Measurements from ENCODE around the gene GDPGP1. TPM values are rescaled to one million over a fixed set of nuclear protein-coding genes. Genes with fewer than 3 reads are reported as not detected.
"Not testable (repeated sequence)": the region's sequence is repeated elsewhere in the genome, so short reads cannot be mapped to it uniquely, and the experiment has no call there.

GDPGP1 gene
- total RNA-seq = 10 to 100 TPM; 10.3 to 11.6 TPM
- 0.85 TPM for polyA plus RNA-seq

DNA sequence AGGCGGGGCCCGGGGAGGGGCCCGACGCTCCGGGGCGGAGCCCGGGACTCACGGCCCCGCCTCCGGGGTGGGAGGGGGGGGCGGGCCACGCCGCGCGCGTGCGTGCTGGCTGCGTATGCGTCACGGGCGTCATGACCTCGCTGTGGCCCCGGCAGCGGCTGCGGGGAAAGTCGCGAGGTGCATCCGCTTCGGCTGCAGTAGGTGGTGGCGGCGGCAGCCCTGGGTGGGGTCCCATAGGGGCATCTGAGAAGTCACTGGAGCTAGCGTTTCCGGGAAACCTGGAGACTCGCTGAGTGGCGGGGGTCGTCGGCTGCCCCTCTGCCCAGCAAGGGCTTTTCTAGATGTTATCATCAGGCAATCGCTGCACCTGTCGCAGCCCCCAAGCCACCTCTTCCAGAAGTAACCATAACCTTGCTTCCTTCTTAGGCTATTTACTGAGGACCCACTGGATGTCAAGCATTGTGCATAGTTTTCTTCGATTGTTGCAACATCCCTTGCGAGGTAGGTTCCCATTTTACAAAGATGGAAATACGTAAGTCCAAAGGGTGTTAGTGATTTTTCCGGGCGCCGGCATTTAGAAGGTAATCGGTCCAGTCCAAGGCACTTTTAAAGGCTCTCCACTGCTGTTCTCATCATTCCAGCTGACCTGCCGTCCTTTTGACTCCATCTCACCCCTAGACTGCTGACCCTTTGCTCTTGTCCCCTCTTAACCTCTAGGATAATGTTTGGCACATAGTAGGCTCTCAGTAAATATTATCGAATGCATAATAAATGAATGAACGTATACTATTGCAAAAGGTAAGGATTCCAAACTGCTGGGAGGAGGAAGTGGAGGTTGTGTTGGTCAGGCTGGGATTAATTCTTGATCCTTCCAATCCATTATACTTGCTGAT is at the start of gene GDPGP1:
Gene GDPGP1, plus strand, starts transcription at position 114 of the 893 bp plus-strand sequence. CDS start 6,700 bp downstream, outside the sequence.
- H3K4me3 ChIP-seq (ENCODE audit: low read length) = peak within 1 kb of the TSS; percentile 90
- DNase-seq = no peak
- Mint-ChIP-seq H3K9me3 (no peaks in the 10 kb centered on the region), H3K36me3 (peaks cover 8 to 67% (median 24%) of the 10 kb centered on the region in 3 donors), H3K27ac (peak within 1 kb of the TSS; percentile 96 to 100 (median 100)), H3K4me1 (peaks cover 52 to 63% (median 56%) of the 10 kb centered on the region in 3 donors), H3K27me3 (peaks cover 0 to 1% of the 10 kb centered on the region in 2 donors), H3K4me3 (peak within 1 kb of the TSS; percentile 84 to 98 (median 91))
- peaks cover 43% of the 10 kb centered on the region for H3K4me1 ChIP-seq (ENCODE audit: insufficient read depth, low read length)
- H3K27me3 ChIP-seq (ENCODE audit: insufficient read depth, low read length, poor library complexity, severe bottlenecking) = no peaks in the 10 kb centered on the region
- peak within 1 kb of the TSS; percentile 92 for H3K27ac ChIP-seq (ENCODE audit: low read depth, low read length)
- H3K9me3 ChIP-seq (ENCODE audit: low read length) = no peaks in the 10 kb centered on the region
- POLR2A ChIA-PET = interaction anchor here (0.7 to 5.0 kb wide), 10 partner anchors 9 to 669 kb away, joined by 3 to 39 read pairs (median 5); partner anchors contain the start of genes AP3S2, IDH2, IQGAP1 and MAN2A2
- CTCF ChIA-PET = interaction anchor here (1.0 to 1.9 kb wide), 15 partner anchors 13 to 700 kb away, joined by 3 to 10 read pairs (median 5); partner anchors contain the start of genes HDDC3, MAN2A2, NGRN and SEMA4B
- H3K36me3 ChIP-seq (ENCODE audit: insufficient read depth, low read length) = peaks cover 13% of the 10 kb centered on the region

GRCh38 chr15:90184786-90185704 is 49.0 kb upstream of the GDPGP1 start:
- Mint-ChIP-seq H3K9me3 (no peaks in the 10 kb centered on the region), H3K4me3 (peak overlapping the region; percentile 74 to 91 (median 86)), H3K36me3 (peaks cover 0 to 4% (median 0%) of the 10 kb centered on the region in 3 donors), H3K4me1 (peaks cover 12 to 19% (median 18%) of the 10 kb centered on the region in 3 donors), H3K27me3 (no peaks in the 10 kb centered on the region), H3K27ac (peak overlapping the region in 7 of 8 donors; percentile 7 to 85 (median 75))
- peak; percentile 37 to 81 (median 54) for DNase-seq
- Histone ChIP-seq H3K36me3 (ENCODE audit: insufficient read depth, low read length) (no peaks in the 10 kb centered on the region), H3K27me3 (ENCODE audit: insufficient read depth, low read length, poor library complexity, severe bottlenecking) (no peaks in the 10 kb centered on the region), H3K9me3 (ENCODE audit: low read length) (no peaks in the 10 kb centered on the region), H3K27ac (ENCODE audit: low read depth, low read length) (peak overlapping the region; percentile 64), H3K4me1 (ENCODE audit: insufficient read depth, low read length) (peaks cover 16% of the 10 kb centered on the region), H3K4me3 (ENCODE audit: low read length) (peak overlapping the region; percentile 63)
- POLR2A ChIA-PET = interaction anchor here (0.9 to 1.4 kb wide), 2 partner anchors 46 to 81 kb away, joined by 3 to 6 read pairs; partner anchors contain the start of gene NGRN
- CTCF ChIA-PET = no interaction called here

DNA sequence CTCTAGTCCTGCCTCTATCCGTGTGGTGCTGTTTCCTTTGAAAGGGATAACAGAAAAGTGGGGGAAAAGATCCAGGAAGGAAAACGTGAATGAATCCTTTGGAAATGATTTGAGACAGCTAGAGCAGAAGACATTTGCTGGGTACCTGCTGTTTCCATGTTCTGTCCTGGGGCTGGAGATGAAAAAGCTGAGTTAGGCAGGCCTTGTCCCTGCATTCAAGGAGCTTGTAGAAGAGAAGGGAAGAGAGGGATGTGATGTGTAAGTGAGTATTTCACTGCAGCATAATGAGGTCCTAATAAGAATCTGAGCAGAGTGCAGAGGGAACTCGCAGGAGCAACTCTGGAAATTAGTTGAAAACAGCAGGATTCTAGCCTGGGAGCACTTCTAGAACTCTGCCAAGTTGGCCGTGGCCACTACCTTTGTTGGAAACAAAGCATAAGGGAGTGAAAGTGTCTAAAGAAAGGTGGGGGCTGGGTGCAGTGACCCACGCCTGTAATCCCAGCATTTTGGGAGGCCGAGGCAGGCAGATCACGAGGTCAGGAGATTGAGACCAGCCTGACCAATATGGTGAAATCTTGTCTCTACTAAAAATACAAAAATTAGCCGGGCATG is 46.6 kb upstream of the GDPGP1 start:
- H3K4me3 Mint-ChIP-seq = peak overlapping the region in 1 of 7 donors; percentile 38
- Histone ChIP-seq H3K36me3 (ENCODE audit: insufficient read depth, low read length) (no peaks in the 10 kb centered on the region), H3K4me3 (ENCODE audit: low read length) (no peak overlapping the region), H3K27me3 (ENCODE audit: insufficient read depth, low read length, poor library complexity, severe bottlenecking) (no peaks in the 10 kb centered on the region), H3K9me3 (ENCODE audit: low read length) (no peaks in the 10 kb centered on the region), H3K27ac (ENCODE audit: low read depth, low read length) (peak overlapping the region; percentile 57), H3K4me1 (ENCODE audit: insufficient read depth, low read length) (peaks cover 30% of the 10 kb centered on the region)
- peaks cover 0 to 3% of the 10 kb centered on the region in 2 donors for H3K27me3 Mint-ChIP-seq
- H3K27ac Mint-ChIP-seq = peak overlapping the region in 2 of 8 donors; percentile 3 to 19
- DNase-seq = no peak
- H3K4me1 Mint-ChIP-seq = peaks cover 18 to 30% (median 25%) of the 10 kb centered on the region in 3 donors
- CTCF ChIA-PET = interaction anchor here (0.9 to 1.4 kb wide), 3 partner anchors 13 to 86 kb away, joined by 3 to 4 read pairs (median 3); partner anchors contain the start of gene SEMA4B
- no peaks in the 10 kb centered on the region for H3K9me3 Mint-ChIP-seq
- POLR2A ChIA-PET = interaction anchor here (0.7 to 1.0 kb wide), 3 partner anchors 9 to 94 kb away, joined by 3 to 4 read pairs (median 3); no protein-coding TSS in a partner anchor
- peaks cover 0 to 4% (median 0%) of the 10 kb centered on the region in 3 donors for H3K36me3 Mint-ChIP-seq

- H3K4me3 Mint-ChIP-seq; DNase-seq; H3K27me3 ChIP-seq (ENCODE audit: insufficient read depth, low read length, poor library complexity, severe bottlenecking); POLR2A ChIA-PET; H3K36me3 ChIP-seq (ENCODE audit: insufficient read depth, low read length); H3K27ac Mint-ChIP-seq; H3K4me3 ChIP-seq (ENCODE audit: low read length); H3K36me3 Mint-ChIP-seq; H3K27ac ChIP-seq (ENCODE audit: low read depth, low read length); H3K27me3 Mint-ChIP-seq; H3K9me3 Mint-ChIP-seq; H3K9me3 ChIP-seq (ENCODE audit: low read length): not testable (repeated sequence)
- peaks cover 35% of the 10 kb centered on the region for H3K4me1 ChIP-seq (ENCODE audit: insufficient read depth, low read length)
- H3K4me1 Mint-ChIP-seq = peaks cover 22 to 35% (median 31%) of the 10 kb centered on the region in 3 donors
- CTCF ChIA-PET = interaction anchor here (1.4 kb wide), 1 partner anchor 13 kb away, joined by 4 read pairs; the partner anchor contains the start of gene SEMA4B
These were observed 45.9 kb upstream of the GDPGP1 start for GRCh38 chr15:90188065-90188464.

DNA sequence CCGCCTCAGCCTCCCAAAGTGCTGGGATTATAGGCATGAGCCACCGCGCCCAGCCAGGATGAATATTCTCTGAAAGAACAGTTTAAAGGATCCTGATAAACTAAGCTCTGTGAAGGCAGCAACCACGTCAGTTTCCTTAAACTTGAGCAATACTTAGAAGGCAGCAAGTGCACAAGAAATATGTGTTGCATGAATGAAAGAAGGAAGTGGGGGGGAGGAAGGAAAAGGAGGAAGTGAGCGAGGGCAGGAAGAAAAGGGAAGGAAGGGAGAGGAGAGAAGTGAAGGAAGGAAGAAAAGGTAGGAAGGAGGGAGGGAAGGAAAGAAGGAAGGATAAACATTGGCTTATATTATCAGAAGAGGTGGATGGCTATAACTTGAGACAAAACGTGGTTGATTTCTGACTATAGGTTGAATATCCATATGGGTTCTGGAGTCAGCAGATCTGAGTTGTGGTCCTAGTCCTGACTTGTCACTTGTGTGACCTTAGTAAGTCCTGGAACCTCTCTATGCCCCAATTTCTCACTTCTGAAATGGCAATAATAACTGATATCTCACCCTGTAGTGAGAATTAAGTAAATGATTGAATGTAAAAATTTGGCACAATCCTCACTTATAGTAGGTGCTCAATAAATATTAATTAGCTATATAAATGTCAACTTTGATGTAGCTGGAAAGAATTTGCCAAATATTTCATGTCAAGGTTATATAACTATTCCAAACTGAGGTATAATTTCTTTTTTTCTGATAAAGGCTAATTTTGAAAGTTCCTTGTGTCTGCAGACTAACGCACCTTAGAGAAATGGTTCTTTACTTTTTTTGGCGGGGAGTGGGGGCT is 44.9 kb upstream of the GDPGP1 start:
- peaks cover 0 to 4% (median 0%) of the 10 kb centered on the region in 3 donors for H3K36me3 Mint-ChIP-seq
- H3K4me3 ChIP-seq (ENCODE audit: low read length) = no peak overlapping the region
- peaks cover 39% of the 10 kb centered on the region for H3K4me1 ChIP-seq (ENCODE audit: insufficient read depth, low read length)
- H3K27ac Mint-ChIP-seq = peak overlapping the region in 1 of 8 donors; percentile 25
- H3K27me3 ChIP-seq (ENCODE audit: insufficient read depth, low read length, poor library complexity, severe bottlenecking) = no peaks in the 10 kb centered on the region
- ChIA-PET CTCF (interaction anchor here (0.9 kb wide), 1 partner anchor 13 kb away, joined by 3 read pairs; the partner anchor contains the start of gene SEMA4B), POLR2A (interaction anchor here (0.6 kb wide), 1 partner anchor 528 kb away, joined by 3 read pairs; the partner anchor contains the start of gene BLM)
- no peaks in the 10 kb centered on the region for H3K9me3 ChIP-seq (ENCODE audit: low read length)
- no peaks in the 10 kb centered on the region for H3K9me3 Mint-ChIP-seq
- H3K27me3 Mint-ChIP-seq = peaks cover 0 to 3% of the 10 kb centered on the region in 2 donors
- peak overlapping the region; percentile 38 for H3K27ac ChIP-seq (ENCODE audit: low read depth, low read length)
- H3K4me3 Mint-ChIP-seq = peak overlapping the region in 1 of 7 donors; percentile 60
- H3K4me1 Mint-ChIP-seq = peaks cover 23 to 37% (median 34%) of the 10 kb centered on the region in 3 donors
- no peak for DNase-seq
- H3K36me3 ChIP-seq (ENCODE audit: insufficient read depth, low read length) = no peaks in the 10 kb centered on the region

DNA sequence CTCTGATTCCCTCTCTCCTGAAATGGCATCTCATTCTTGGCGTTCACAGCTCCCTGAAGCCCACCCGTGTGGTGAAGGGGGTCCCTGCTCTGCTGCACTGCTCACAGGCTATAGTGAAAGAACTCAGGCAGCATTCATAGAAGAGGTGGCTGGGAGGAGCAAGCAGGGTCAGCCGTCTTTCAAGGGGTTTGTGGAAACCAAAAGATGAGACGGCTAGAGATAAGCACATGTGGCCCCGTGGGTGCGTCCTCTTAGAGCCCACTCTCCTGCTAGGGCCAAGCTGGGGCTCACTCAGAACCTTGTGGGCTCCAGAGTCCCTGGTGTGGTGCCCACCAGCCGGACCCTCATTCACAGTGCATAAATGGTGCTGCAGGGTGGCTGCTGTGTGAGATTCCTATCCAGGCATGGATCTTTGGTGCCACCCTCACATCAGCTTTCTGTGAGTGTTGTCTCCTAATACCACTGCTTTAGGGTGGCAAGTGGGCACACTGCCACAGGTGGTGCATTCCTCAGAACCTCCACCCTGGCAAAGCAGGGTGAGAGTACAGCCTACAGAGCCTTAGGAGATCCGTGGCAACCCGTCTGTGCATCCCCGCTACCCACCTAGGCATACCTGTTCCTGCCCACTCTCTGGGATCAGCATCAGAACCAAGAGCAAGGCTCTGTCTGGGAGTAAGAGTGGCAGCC is 44.1 kb upstream of the GDPGP1 start:
- ChIA-PET POLR2A (no interaction called here), CTCF (interaction anchor here (0.9 to 1.0 kb wide), 2 partner anchors 12 to 26 kb away, joined by 3 to 4 read pairs; partner anchors contain the start of gene SEMA4B)
- Mint-ChIP-seq H3K4me3 (peak overlapping the region in 1 of 7 donors; percentile 60), H3K36me3 (peaks cover 0 to 4% (median 0%) of the 10 kb centered on the region in 3 donors), H3K9me3 (no peaks in the 10 kb centered on the region), H3K4me1 (peaks cover 20 to 35% (median 30%) of the 10 kb centered on the region in 3 donors), H3K27ac (peak overlapping the region in 1 of 8 donors; percentile 66), H3K27me3 (peaks cover 0 to 3% of the 10 kb centered on the region in 2 donors)
- no peaks in the 10 kb centered on the region for H3K9me3 ChIP-seq (ENCODE audit: low read length)
- H3K4me1 ChIP-seq (ENCODE audit: insufficient read depth, low read length) = peaks cover 34% of the 10 kb centered on the region
- no peaks in the 10 kb centered on the region for H3K27me3 ChIP-seq (ENCODE audit: insufficient read depth, low read length, poor library complexity, severe bottlenecking)
- DNase-seq = no peak
- no peak overlapping the region for H3K4me3 ChIP-seq (ENCODE audit: low read length)
- H3K27ac ChIP-seq (ENCODE audit: low read depth, low read length) = peak overlapping the region; percentile 6
- no peaks in the 10 kb centered on the region for H3K36me3 ChIP-seq (ENCODE audit: insufficient read depth, low read length)
